Gastrocnemius medialis (tissue), 4 donors: ENCODE measurements around the gene TLE2. TPM values are rescaled to one million over a fixed set of nuclear protein-coding genes. Genes with fewer than 3 reads are reported as not detected.
A peak's percentile ranks its signal among the peaks of the same experiment; 100 is the strongest.

Experiments used
- ATAC-seq, 2 donors: fragments of 150-250 bp; one replicate each; pipeline ENCODE4 v1.9.1; 2016
- DNase-seq, 2 donors: peaks; one replicate each; pipeline ENCODE4 v3.0.0-alpha.2; 2019
- H3K27ac ChIP-seq, 4 donors: fragments of 200-600 bp; sonication (generic); 1 replicate in 1 of 4; 2 replicates in 3 of 4; pipeline ENCODE4 v1.5.1; 2016 to 2018; ENCODE audit warnings: mild to moderate bottlenecking in 2 of 4, moderate library complexity in 1 of 4
- H3K27me3 ChIP-seq, 3 donors: fragments of 200-600 bp; sonication (generic) in 2 of 3; 1 replicate in 1 of 3; 2 replicates in 2 of 3; pipeline versions ENCODE4 v1.5.1 to v1.6.0; 2016 to 2019; ENCODE audit warnings: mild to moderate bottlenecking in 1 of 3, moderate library complexity in 1 of 3
- H3K36me3 ChIP-seq, 2 donors: fragments of 200-600 bp; sonication (generic) in 1 of 2; one replicate each; pipeline ENCODE4 v1.5.1; 2017 to 2018
- H3K4me1 ChIP-seq, 2 donors: fragments of 200-600 bp; sonication (generic) in 1 of 2; one replicate each; pipeline ENCODE4 v1.5.1; 2016 to 2017; ENCODE audit warnings: mild to moderate bottlenecking in 2 of 2
- H3K4me3 ChIP-seq, 4 donors: fragments of 200-600 bp; sonication (generic) in 3 of 4; 1 replicate in 1 of 4; 2 replicates in 3 of 4; pipeline ENCODE4 v1.5.1; 2016 to 2019; ENCODE audit warnings: mild to moderate bottlenecking in 2 of 4
- H3K9me3 ChIP-seq, 3 donors: fragments of 200-600 bp; sonication (generic) in 2 of 3; 1 replicate in 1 of 3; 2 replicates in 2 of 3; pipeline ENCODE4 v1.5.1; 2016 to 2019
- CTCF ChIP-seq, 5 experiments: fragments of 450-650 bp in 3 of 5; fragments of 200-600 bp in 2 of 5; sonication (generic) in 2 of 5; IDR thresholded peaks in 4 of 5; conservative IDR thresholded peaks in 1 of 5; 1 replicate in 4 of 5; 2 replicates in 1 of 5; pipeline ENCODE4 v1.5.1; 2016 to 2019; ENCODE audit warnings: antibody characterized with exemption in 5 of 5, mild to moderate bottlenecking in 3 of 5, moderate library complexity in 3 of 5
- POLR2A ChIP-seq, 2 donors: fragments of 450-650 bp; IDR thresholded peaks; one replicate each; pipeline ENCODE4 v1.6.1; 2017; ENCODE audit warnings: antibody characterized with exemption in 2 of 2, mild to moderate bottlenecking in 2 of 2, moderate library complexity in 2 of 2
- in situ Hi-C, 4 donors: fragments of 200-750 bp; cut with MboI; loops; one replicate each; pipeline versions ENCODE4 v1.15.0 to v1.8.0; 2017; ENCODE audit warnings: low sequenced_read_pairs in 4 of 4
- intact Hi-C: fragments of 100-400 bp; cut with DNase I; formaldehyde crosslinking; loops from one replicate; pipeline ENCODE4 v1.15.1; 2023; ENCODE audit warnings: low total_unique reads
- total RNA-seq, 4 donors: library from RNA; depleted of rRNA; stranded (reverse); fragments of >200 nt; gene quantifications; one replicate each; pipeline versions ENCODE4 v1.1.0 to v1.2.3, GENCODE V29; 2016

TLE2 gene
- total RNA-seq, 4 donors from 2014 or later = 26.1 to 48.5 (median 45.2) TPM

- Histone ChIP-seq H3K27ac (peak overlapping the region in 3 of 4 donors; percentile 69 to 73 (median 70)), H3K9me3 (no peaks in the 10 kb centered on the region), H3K4me1 (peaks cover 9 to 11% of the 10 kb centered on the region in 2 donors), H3K36me3 (no peaks in the 10 kb centered on the region), H3K27me3 (no peaks in the 10 kb centered on the region), H3K4me3 (no peak overlapping the region)
- intact Hi-C loops = loop anchor here (2.0 kb wide), 1 partner anchor 23 kb away; the partner anchor contains the start of gene GNA11
- ATAC-seq (no peak), DNase-seq (no peak)
- no peak for TF ChIP-seq POLR2A (IDR thresholded peaks at IDR 0.05)
- no peak for TF ChIP-seq CTCF (IDR thresholded peaks at IDR 0.05 in 4 of 5, conservative IDR thresholded peaks at IDR 0.05 in 1 of 5)
- in situ Hi-C loops = loop anchor here in 1 of 4 donors (25.0 kb wide), 1 partner anchor 109 kb away; no protein-coding TSS in a partner anchor
These were observed 42.7 kb upstream of the TLE2 start for GRCh38 chr19:3071768-3072167.

DNA sequence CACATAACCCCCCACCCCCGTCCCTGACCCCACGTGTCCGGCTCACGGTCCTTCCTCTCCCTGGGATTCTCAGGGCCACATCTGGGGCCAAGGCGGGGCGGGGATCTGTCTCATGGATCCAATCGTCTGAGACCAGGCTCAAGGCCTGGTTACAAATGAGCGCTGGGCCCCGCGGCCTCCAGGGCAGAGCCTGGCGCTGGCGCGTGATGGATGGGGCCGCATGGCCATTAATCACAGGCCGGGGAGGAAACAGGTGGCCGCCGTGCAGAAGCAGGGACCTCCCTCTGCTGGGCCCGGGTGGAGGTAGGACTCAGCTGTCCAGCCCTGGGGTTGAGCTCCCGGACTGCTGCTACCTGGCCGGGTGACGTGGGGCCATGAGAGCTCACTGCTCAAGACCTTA, 39.0 kb upstream of the TLE2 start:
- TF ChIP-seq CTCF (IDR thresholded peaks at IDR 0.05 in 4 of 5, conservative IDR thresholded peaks at IDR 0.05 in 1 of 5) (peak in 2 of 5 experiments; percentile 15 to 16), POLR2A (IDR thresholded peaks at IDR 0.05) (peak; percentile 38 to 40)
- H3K27ac ChIP-seq = peak overlapping the region; percentile 58 to 80 (median 70)
- no peaks in the 10 kb centered on the region for H3K36me3 ChIP-seq
- in situ Hi-C loops (loop anchor here in 1 of 4 donors (25.0 kb wide), 1 partner anchor 106 kb away; no protein-coding TSS in a partner anchor), intact Hi-C loops (no loop called here)
- no peaks in the 10 kb centered on the region for H3K9me3 ChIP-seq
- peaks cover 7 to 9% of the 10 kb centered on the region in 2 donors for H3K4me1 ChIP-seq
- no peak overlapping the region for H3K4me3 ChIP-seq
- no peaks in the 10 kb centered on the region for H3K27me3 ChIP-seq
- DNase-seq (peak; percentile 45 to 46), ATAC-seq (peak; percentile 42 to 73)

GRCh38 chr19:3067563-3067962, 38.5 kb upstream of the TLE2 start:
- in situ Hi-C loops = loop anchor here in 1 of 4 donors (25.0 kb wide), 1 partner anchor 105 kb away; no protein-coding TSS in a partner anchor
- DNase-seq (no peak), ATAC-seq (no peak)
- no peaks in the 10 kb centered on the region for H3K36me3 ChIP-seq
- no peaks in the 10 kb centered on the region for H3K9me3 ChIP-seq
- intact Hi-C loops = no loop called here
- H3K27me3 ChIP-seq = no peaks in the 10 kb centered on the region
- H3K4me1 ChIP-seq = peaks cover 4 to 9% of the 10 kb centered on the region in 2 donors
- TF ChIP-seq CTCF (IDR thresholded peaks at IDR 0.05 in 4 of 5, conservative IDR thresholded peaks at IDR 0.05 in 1 of 5) = no peak
- peak overlapping the region; percentile 58 to 80 (median 70) for H3K27ac ChIP-seq
- no peak overlapping the region for H3K4me3 ChIP-seq

DNA sequence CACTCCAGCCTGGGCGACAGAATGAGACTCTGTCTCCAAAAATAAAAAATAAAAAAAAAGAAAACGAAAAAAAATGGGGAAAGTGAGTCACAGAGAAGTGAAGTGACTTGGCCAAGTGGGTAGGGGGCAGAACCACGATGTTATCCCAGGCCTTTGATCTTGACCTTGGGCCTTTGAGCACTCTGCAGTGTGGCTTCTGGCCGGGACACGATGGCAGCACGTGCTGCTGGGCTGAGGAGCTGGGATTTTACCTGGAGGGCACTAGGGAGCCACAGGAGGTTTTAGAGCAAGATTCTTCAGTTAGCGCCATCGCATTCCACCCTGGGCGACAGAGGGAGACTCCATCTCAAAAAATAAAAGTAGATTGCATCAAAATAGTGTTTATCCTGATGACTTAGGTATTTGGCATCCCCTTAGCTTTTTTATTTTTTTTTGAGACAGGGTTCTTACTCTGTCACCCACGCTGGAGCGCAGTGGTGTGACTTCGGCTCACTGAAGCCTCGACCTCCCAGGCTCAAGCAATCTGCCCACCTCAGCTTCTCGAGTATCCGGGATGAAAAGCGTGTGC, 37.5 kb upstream of the TLE2 start:
- Histone ChIP-seq H3K4me3 (no peak overlapping the region), H3K36me3 (no peaks in the 10 kb centered on the region), H3K27me3 (no peaks in the 10 kb centered on the region), H3K4me1 (peaks cover 4 to 8% of the 10 kb centered on the region in 2 donors), H3K9me3 (no peaks in the 10 kb centered on the region), H3K27ac (no peak overlapping the region)
- ATAC-seq = no peak
- in situ Hi-C loops = loop anchor here in 1 of 4 donors (25.0 kb wide), 1 partner anchor 104 kb away; no protein-coding TSS in a partner anchor
- TF ChIP-seq CTCF (IDR thresholded peaks at IDR 0.05 in 4 of 5, conservative IDR thresholded peaks at IDR 0.05 in 1 of 5) = no peak
- TF ChIP-seq POLR2A (IDR thresholded peaks at IDR 0.05) = no peak
- no peak for DNase-seq
- intact Hi-C loops = no loop called here
